ENCODE results near the gene SYNPO2. TPM values are rescaled to one million over a fixed set of nuclear protein-coding genes. Genes with fewer than 3 reads are reported as not detected.

Gene SYNPO2
- total RNA-seq, 2 experiments from 2014 or later, result 0.22 to 0.41 TPM

DNA sequence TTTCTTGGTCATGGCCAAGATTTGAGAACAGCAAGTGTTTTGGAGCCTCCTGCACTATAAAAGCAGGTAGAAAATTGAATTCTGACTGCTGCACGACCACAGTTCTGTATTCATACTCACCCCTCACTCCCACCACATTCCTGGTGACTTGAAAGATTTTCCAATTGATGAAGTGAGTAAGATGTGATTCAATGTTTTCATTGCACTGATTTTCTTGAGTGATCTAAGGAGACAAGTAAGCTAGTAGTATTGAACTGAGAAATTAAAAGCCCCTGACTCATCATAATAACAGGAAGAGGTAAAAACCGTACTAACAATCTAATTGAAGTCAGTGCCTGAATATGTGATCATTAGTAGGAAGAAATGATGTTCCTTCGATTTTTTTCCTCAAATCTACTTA is 46.6 kb upstream of the SYNPO2 start:
- DNase-seq (no peak), ATAC-seq (ENCODE audit: poor library complexity) (no peak)
- Histone ChIP-seq H3K27me3 (ENCODE audit: control insufficient read depth in 1 of 2, insufficient read depth in 2 of 2, low read length in 2 of 2) (no peaks in the 10 kb centered on the region), H3K4me1 (ENCODE audit: insufficient read depth, low read length) (no peaks in the 10 kb centered on the region), H3K9me3 (ENCODE audit: control insufficient read depth in 1 of 2, insufficient read depth in 1 of 2, low read length in 2 of 2) (no peaks in the 10 kb centered on the region), H3K27ac (ENCODE audit: low read depth in 1 of 2, low read length in 2 of 2) (no peak overlapping the region), H3K36me3 (ENCODE audit: insufficient read depth, low read length) (no peaks in the 10 kb centered on the region), H3K4me3 (ENCODE audit: low read length) (no peak overlapping the region)
- Mint-ChIP-seq H3K9me3 (no peaks in the 10 kb centered on the region), H3K4me1 (ENCODE audit: low read depth) (no peaks in the 10 kb centered on the region), H3K4me3 (no peak overlapping the region), H3K36me3 (ENCODE audit: low read depth) (no peaks in the 10 kb centered on the region), H3K27ac (no peak overlapping the region), H3K27me3 (no peaks in the 10 kb centered on the region)
- ChIA-PET POLR2A (no interaction called here), CTCF (no interaction called here)
- TF ChIP-seq, protein P1, sequence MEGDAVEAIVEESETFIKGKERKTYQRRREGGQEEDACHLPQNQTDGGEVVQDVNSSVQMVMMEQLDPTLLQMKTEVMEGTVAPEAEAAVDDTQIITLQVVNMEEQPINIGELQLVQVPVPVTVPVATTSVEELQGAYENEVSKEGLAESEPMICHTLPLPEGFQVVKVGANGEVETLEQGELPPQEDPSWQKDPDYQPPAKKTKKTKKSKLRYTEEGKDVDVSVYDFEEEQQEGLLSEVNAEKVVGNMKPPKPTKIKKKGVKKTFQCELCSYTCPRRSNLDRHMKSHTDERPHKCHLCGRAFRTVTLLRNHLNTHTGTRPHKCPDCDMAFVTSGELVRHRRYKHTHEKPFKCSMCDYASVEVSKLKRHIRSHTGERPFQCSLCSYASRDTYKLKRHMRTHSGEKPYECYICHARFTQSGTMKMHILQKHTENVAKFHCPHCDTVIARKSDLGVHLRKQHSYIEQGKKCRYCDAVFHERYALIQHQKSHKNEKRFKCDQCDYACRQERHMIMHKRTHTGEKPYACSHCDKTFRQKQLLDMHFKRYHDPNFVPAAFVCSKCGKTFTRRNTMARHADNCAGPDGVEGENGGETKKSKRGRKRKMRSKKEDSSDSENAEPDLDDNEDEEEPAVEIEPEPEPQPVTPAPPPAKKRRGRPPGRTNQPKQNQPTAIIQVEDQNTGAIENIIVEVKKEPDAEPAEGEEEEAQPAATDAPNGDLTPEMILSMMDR (IDR thresholded peaks at IDR 0.05), result no peak
- intact Hi-C loops (cut with DNase I, micrococcal nuclease), result loop anchor here in 1 of 2 experiments (10.0 kb wide), 1 partner anchor 567 kb away; no protein-coding TSS in a partner anchor

DNA sequence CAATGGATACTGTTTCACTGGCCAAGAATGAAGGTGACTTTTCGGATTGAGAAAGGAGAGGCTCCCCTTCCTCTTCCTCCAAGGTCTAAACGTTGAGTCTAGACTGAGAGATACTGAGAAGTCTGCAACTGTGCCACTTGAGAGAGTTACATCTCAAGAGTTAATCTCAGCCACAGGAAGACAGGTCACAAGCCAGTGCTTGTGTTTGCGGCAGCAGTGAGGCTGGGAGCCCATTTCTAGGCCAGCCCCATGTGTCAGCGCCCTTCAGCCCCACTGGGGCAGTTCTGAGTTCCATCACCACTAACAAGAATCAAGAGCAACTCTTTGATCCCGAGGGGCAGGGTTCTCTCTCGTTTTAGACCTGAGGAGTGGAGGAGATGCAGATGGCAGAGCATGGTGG is 45.4 kb upstream of the SYNPO2 start:
- H3K4me1 Mint-ChIP-seq (ENCODE audit: low read depth), result no peaks in the 10 kb centered on the region
- ChIA-PET CTCF (no interaction called here), POLR2A (no interaction called here)
- no peaks in the 10 kb centered on the region for H3K9me3 Mint-ChIP-seq
- intact Hi-C loops (cut with DNase I, micrococcal nuclease), result loop anchor here in 1 of 2 experiments (10.0 kb wide), 1 partner anchor 568 kb away; no protein-coding TSS in a partner anchor
- TF ChIP-seq, protein P1 (IDR thresholded peaks at IDR 0.05), result no peak
- ATAC-seq (ENCODE audit: poor library complexity) (no peak), DNase-seq (no peak)
- H3K4me3 Mint-ChIP-seq, result no peak overlapping the region
- Histone ChIP-seq H3K27me3 (ENCODE audit: control insufficient read depth in 1 of 2, insufficient read depth in 2 of 2, low read length in 2 of 2) (no peaks in the 10 kb centered on the region), H3K4me1 (ENCODE audit: insufficient read depth, low read length) (no peaks in the 10 kb centered on the region), H3K27ac (ENCODE audit: low read depth in 1 of 2, low read length in 2 of 2) (no peak overlapping the region), H3K9me3 (ENCODE audit: control insufficient read depth in 1 of 2, insufficient read depth in 1 of 2, low read length in 2 of 2) (no peaks in the 10 kb centered on the region), H3K36me3 (ENCODE audit: insufficient read depth, low read length) (no peaks in the 10 kb centered on the region), H3K4me3 (ENCODE audit: low read length) (no peak overlapping the region)
- H3K27ac Mint-ChIP-seq, result no peak overlapping the region
- no peaks in the 10 kb centered on the region for H3K36me3 Mint-ChIP-seq (ENCODE audit: low read depth)
- H3K27me3 Mint-ChIP-seq, result peaks cover 3% of the 10 kb centered on the region

DNA sequence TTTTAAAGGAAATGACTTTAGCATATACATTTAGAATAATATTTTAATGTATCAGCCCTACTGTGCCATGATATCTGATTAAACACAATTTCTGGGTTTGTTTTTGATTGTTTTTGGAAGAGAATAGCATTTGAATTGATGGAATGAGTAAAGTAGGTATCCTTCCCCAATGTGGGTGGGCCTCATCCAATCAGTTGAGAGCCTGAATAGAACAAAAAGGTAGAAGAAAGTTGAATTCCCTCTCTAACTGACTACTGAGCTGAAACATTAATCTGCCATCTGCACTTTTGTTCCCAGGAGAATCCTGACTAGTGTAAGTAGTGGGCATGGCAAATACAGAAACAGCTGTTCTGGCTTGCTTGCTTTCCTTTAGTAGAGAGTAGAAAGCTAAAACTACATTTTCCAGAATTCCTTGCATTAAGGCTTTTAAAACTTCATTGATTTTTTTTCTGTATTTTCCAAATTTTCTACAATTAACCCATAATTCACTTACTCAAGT is 43.1 kb upstream of the SYNPO2 start:
- intact Hi-C loops (cut with DNase I, micrococcal nuclease), result loop anchor here in 1 of 2 experiments (5.0 to 10.0 kb wide), 2 partner anchors 457 to 571 kb away; a partner anchor contains a TSS
- H3K9me3 Mint-ChIP-seq, result no peaks in the 10 kb centered on the region
- no peaks in the 10 kb centered on the region for H3K9me3 ChIP-seq (ENCODE audit: control insufficient read depth in 1 of 2, insufficient read depth in 1 of 2, low read length in 2 of 2)
- H3K4me3 Mint-ChIP-seq, result no peak overlapping the region
- no peak overlapping the region for H3K27ac Mint-ChIP-seq
- ATAC-seq (ENCODE audit: poor library complexity) (no peak), DNase-seq (no peak)
- ChIA-PET CTCF (interaction anchor here (1.2 to 1.3 kb wide), 2 partner anchors 11 to 21 kb away, joined by 3 to 4 read pairs; no protein-coding TSS in a partner anchor), POLR2A (no interaction called here)
- H3K27ac ChIP-seq (ENCODE audit: low read depth in 1 of 2, low read length in 2 of 2), result no peak overlapping the region
- peaks cover 9% of the 10 kb centered on the region for H3K4me1 Mint-ChIP-seq (ENCODE audit: low read depth)
- H3K36me3 ChIP-seq (ENCODE audit: insufficient read depth, low read length), result no peaks in the 10 kb centered on the region
- H3K4me3 ChIP-seq (ENCODE audit: low read length), result no peak overlapping the region
- peaks cover 5% of the 10 kb centered on the region for H3K4me1 ChIP-seq (ENCODE audit: insufficient read depth, low read length)
- H3K27me3 ChIP-seq (ENCODE audit: control insufficient read depth in 1 of 2, insufficient read depth in 2 of 2, low read length in 2 of 2), result no peaks in the 10 kb centered on the region
- TF ChIP-seq, protein P1 (IDR thresholded peaks at IDR 0.05), result no peak
- H3K27me3 Mint-ChIP-seq, result peaks cover 3% of the 10 kb centered on the region
- peaks cover 6% of the 10 kb centered on the region for H3K36me3 Mint-ChIP-seq (ENCODE audit: low read depth)
